Measurements from ENCODE around the gene LCT. TPM values are rescaled to one million over a fixed set of nuclear protein-coding genes. Genes with fewer than 3 reads are reported as not detected.
A peak's percentile ranks its signal among the peaks of the same experiment; 100 is the strongest.

Gene LCT
- total RNA-seq, 1 experiment from 2014 or later, result 0.04 TPM

DNA sequence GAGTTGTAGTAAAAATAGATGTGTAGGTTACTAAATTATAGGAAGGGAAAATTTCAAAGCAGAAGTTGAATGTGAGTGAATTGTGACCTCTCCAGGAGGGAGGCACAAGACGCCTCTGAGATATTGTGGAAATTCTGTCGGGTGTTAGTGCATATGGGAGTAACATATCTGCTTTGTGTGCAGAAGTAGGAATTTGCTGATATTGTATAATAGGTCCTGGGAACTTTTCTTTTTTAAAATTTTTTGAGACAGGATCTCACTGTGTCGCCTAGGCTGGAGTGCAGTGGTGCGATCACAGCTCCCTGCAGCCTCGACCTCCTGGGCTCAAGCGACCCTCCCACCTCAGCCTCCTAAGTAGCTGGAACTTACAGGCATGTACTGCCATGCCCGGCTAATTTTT, 60.6 kb downstream of the LCT start:
- no peaks in the 10 kb centered on the region for H4K20me1 ChIP-seq (ENCODE audit: control insufficient read depth, insufficient read depth, insufficient read length)
- Mint-ChIP-seq H3K27me3 (ENCODE audit: low read depth) (no peaks in the 10 kb centered on the region), H3K4me1 (peaks cover 1 to 2% of the 10 kb centered on the region in 2 experiments), H3K9me3 (no peaks in the 10 kb centered on the region), H3K27ac (peak overlapping the region in 1 of 3 experiments; percentile 25; a peak in 2 of 7 replicates), H3K4me3 (no peak overlapping the region), H3K36me3 (ENCODE audit: insufficient read depth in 1 of 3, low read depth in 3 of 3) (peaks cover 48 to 93% (median 79%) of the 10 kb centered on the region in 3 experiments; a peak in 6 of 7 replicates)
- H2BK5ac ChIP-seq (ENCODE audit: insufficient read length, low read length), result no peak overlapping the region
- H3K27ac ChIP-seq (ENCODE audit: insufficient read length, low read depth, low read length), result no peak overlapping the region
- no peak overlapping the region for H4K91ac ChIP-seq (ENCODE audit: insufficient read length, low read depth, low read length)
- TF ChIP-seq, protein P1, sequence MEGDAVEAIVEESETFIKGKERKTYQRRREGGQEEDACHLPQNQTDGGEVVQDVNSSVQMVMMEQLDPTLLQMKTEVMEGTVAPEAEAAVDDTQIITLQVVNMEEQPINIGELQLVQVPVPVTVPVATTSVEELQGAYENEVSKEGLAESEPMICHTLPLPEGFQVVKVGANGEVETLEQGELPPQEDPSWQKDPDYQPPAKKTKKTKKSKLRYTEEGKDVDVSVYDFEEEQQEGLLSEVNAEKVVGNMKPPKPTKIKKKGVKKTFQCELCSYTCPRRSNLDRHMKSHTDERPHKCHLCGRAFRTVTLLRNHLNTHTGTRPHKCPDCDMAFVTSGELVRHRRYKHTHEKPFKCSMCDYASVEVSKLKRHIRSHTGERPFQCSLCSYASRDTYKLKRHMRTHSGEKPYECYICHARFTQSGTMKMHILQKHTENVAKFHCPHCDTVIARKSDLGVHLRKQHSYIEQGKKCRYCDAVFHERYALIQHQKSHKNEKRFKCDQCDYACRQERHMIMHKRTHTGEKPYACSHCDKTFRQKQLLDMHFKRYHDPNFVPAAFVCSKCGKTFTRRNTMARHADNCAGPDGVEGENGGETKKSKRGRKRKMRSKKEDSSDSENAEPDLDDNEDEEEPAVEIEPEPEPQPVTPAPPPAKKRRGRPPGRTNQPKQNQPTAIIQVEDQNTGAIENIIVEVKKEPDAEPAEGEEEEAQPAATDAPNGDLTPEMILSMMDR (conservative IDR thresholded peaks at IDR 0.05), result no peak
- no peak overlapping the region for H3K9ac ChIP-seq (ENCODE audit: extremely low read depth, insufficient read length, low read length)
- no peak overlapping the region for H2BK120ac ChIP-seq (ENCODE audit: low read depth, low read length, poor library complexity, severe bottlenecking)
- H2AFZ ChIP-seq (ENCODE audit: low read length), result no peak overlapping the region
- no peak overlapping the region for H3K4ac ChIP-seq (ENCODE audit: low read depth, low read length)
- no peaks in the 10 kb centered on the region for H3K9me3 ChIP-seq (ENCODE audit: control insufficient read depth, low read depth, low read length)
- H3K79me2 ChIP-seq (ENCODE audit: insufficient read depth, low read length), result no peaks in the 10 kb centered on the region
- no peaks in the 10 kb centered on the region for H3K4me1 ChIP-seq (ENCODE audit: insufficient read depth, low read length)
- H2BK12ac ChIP-seq (ENCODE audit: insufficient read length, low read depth, low read length), result no peak overlapping the region
- H3K56ac ChIP-seq (ENCODE audit: insufficient read length, low read depth, low read length), result no peak overlapping the region
- H4K8ac ChIP-seq (replicated peaks; ENCODE audit: insufficient read length, low read depth, low read length), result no peak overlapping the region
- no peak overlapping the region for H3K23ac ChIP-seq (ENCODE audit: insufficient read length, low read depth, low read length)
- no peak overlapping the region for H4K5ac ChIP-seq (ENCODE audit: insufficient read length, low read depth, low read length)
- no peak overlapping the region for H3K4me2 ChIP-seq (ENCODE audit: insufficient read depth, insufficient read length, low read length)
- no CpG with 5 or more reads among the region's 7 CpGs for WGBS (ENCODE audit: extremely low coverage, insufficient read length, low lambda C conversion rate)
- H3K23me2 ChIP-seq (ENCODE audit: insufficient read length, low read depth, low read length, poor library complexity, severe bottlenecking), result no peaks in the 10 kb centered on the region
- no peaks in the 10 kb centered on the region for H3K27me3 ChIP-seq (ENCODE audit: insufficient read depth, low read length)
- H2BK20ac ChIP-seq (ENCODE audit: low read depth, low read length, poor library complexity, severe bottlenecking), result no peak overlapping the region
- H3K79me1 ChIP-seq (ENCODE audit: insufficient read depth, low read depth, low read length, poor library complexity, severe bottlenecking), result no peaks in the 10 kb centered on the region
- no peak overlapping the region for H3K18ac ChIP-seq (ENCODE audit: insufficient read length, low read depth, low read length)
- H2BK15ac ChIP-seq (ENCODE audit: low read depth, low read length), result no peak overlapping the region
- DNase-seq, result no peak
- no peak overlapping the region for H3T11ph ChIP-seq (ENCODE audit: low read length)
- no peak overlapping the region for H3K14ac ChIP-seq (ENCODE audit: insufficient read depth, low read length)
- no peak overlapping the region for H2AK5ac ChIP-seq (ENCODE audit: insufficient read length, low read length)

Measured in H9 (cell line).